A549 (cell line): Measurements from ENCODE around the gene KRTAP9-3.

Experiments
- CHD2 ChIP-seq: fragments of 150-350 bp; IDR thresholded peaks from 2 replicates; pipeline ENCODE4 v1.6.1; 2014; ENCODE audit warnings: low read length; ENCODE audit not compliant: partially characterized antibody
- CTCF ChIP-seq: fragments of >200 bp; sonication (Bioruptor Twin); formaldehyde crosslinking; IDR thresholded peaks from 3 replicates; pipeline ENCODE4 v1.5.1; 2016
- ESRRA ChIP-seq: fragments of 150-350 bp; IDR thresholded peaks from 2 replicates; pipeline ENCODE4 v1.6.1; 2014; ENCODE audit warnings: mild to moderate bottlenecking, low read length, borderline replicate concordance
- JUN ChIP-seq, 2 experiments: fragments of >200 bp; sonication (Bioruptor Twin); formaldehyde crosslinking; IDR thresholded peaks; 2 replicates in 1 of 2; 3 replicates in 1 of 2; pipeline ENCODE4 v1.6.1; 2016 to 2017
- MAX ChIP-seq: IDR thresholded peaks from 2 replicates; pipeline ENCODE4 v1.6.1; 2012
- MAZ ChIP-seq: fragments of 150-350 bp; IDR thresholded peaks from 2 replicates; pipeline ENCODE4 v1.6.1; 2014; ENCODE audit warnings: antibody characterized with exemption, low read depth, low read length, borderline replicate concordance
- NFE2L2 ChIP-seq: fragments of 150-350 bp; conservative IDR thresholded peaks from 2 replicates; pipeline ENCODE4 v1.6.1; 2014; ENCODE audit warnings: low read length
- POLR2AphosphoS2 ChIP-seq: conservative IDR thresholded peaks from 2 replicates; pipeline ENCODE4 v1.6.1; 2012; ENCODE audit warnings: low read length, improper control_type of control experiment, inconsistent platforms
- SREBF2 ChIP-seq: fragments of 450-650 bp; IDR thresholded peaks from 2 replicates; pipeline ENCODE4 v1.6.1; 2014; ENCODE audit warnings: mild to moderate bottlenecking, moderate library complexity

GRCh38 chr17:41212524-41213169 lies 19.6 kb upstream of the KRTAP9-3 start:
- no peak for TF ChIP-seq CHD2
- TF ChIP-seq CTCF: no peak
- no peak for TF ChIP-seq JUN (IDR thresholded peaks at IDR 0.05)
- no peak for TF ChIP-seq POLR2AphosphoS2
- no peak for TF ChIP-seq ESRRA
- no peak for TF ChIP-seq SREBF2
- TF ChIP-seq MAX: no peak
- TF ChIP-seq MAZ: no peak
- TF ChIP-seq NFE2L2: no peak
